ENCODE measurements around the gene LTBP3. TPM values are rescaled to one million over a fixed set of nuclear protein-coding genes. Genes with fewer than 3 reads are reported as not detected.

Gene LTBP3
- total and polyA plus RNA-seq, 9 of the 15 experiments (the other 6 are each of a cell fraction or from before 2014, with no cell fraction given): 0.06 to 20.5 (median 4.8) TPM

GRCh38 chr11:65499713-65500386 lies 58.3 kb downstream of the LTBP3 start (continued):
- TF ChIP-seq, protein P1, sequence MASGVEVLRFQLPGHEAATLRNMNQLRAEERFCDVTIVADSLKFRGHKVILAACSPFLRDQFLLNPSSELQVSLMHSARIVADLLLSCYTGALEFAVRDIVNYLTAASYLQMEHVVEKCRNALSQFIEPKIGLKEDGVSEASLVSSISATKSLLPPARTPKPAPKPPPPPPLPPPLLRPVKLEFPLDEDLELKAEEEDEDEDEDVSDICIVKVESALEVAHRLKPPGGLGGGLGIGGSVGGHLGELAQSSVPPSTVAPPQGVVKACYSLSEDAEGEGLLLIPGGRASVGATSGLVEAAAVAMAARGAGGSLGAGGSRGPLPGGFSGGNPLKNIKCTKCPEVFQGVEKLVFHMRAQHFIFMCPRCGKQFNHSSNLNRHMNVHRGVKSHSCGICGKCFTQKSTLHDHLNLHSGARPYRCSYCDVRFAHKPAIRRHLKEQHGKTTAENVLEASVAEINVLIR (CRISPR knock-in tag; IDR thresholded peaks at IDR 0.05): no peak
- TF ChIP-seq PREB (CRISPR knock-in tag; IDR thresholded peaks at IDR 0.05) (no peak), PTTG1 (tag; IDR thresholded peaks at IDR 0.05; ENCODE audit: low read depth) (no peak), RBM14 (IDR thresholded peaks at IDR 0.05; ENCODE audit: borderline replicate concordance, insufficient read depth, low read depth, low read length) (no peak), MAZ (CRISPR knock-in tag; conservative IDR thresholded peaks at IDR 0.05 in 1 of 2, IDR thresholded peaks at IDR 0.05 in 1 of 2) (no peak), EWSR1 (IDR thresholded peaks at IDR 0.05; ENCODE audit: borderline replicate concordance, low read depth, partially characterized antibody) (no peak), RFX5 (IDR thresholded peaks at IDR 0.05; ENCODE audit: low read depth, low read length) (0 out of 2 replicates have a peak, but pooled peaks have one; percentile 7), SIN3B (IDR thresholded peaks at IDR 0.05; ENCODE audit: low read depth) (no peak), ZNF778 (CRISPR knock-in tag; IDR thresholded peaks at IDR 0.05) (no peak), PRMT5 (CRISPR knock-in tag; IDR thresholded peaks at IDR 0.05) (no peak), CCNT2 (IDR thresholded peaks at IDR 0.05; ENCODE audit: borderline replicate concordance, extremely low read depth, insufficient read length, low read depth, low read length) (no peak), HDAC6 (IDR thresholded peaks at IDR 0.05; ENCODE audit: low read depth, low read length) (no peak), DACH1 (IDR thresholded peaks at IDR 0.05; ENCODE audit: partially characterized antibody) (no peak), KDM2B (CRISPR knock-in tag; IDR thresholded peaks at IDR 0.05) (no peak), SNAPC5 (CRISPR knock-in tag; IDR thresholded peaks at IDR 0.05) (no peak), NFIC (IDR thresholded peaks at IDR 0.05) (no peak), ZFP91 (CRISPR knock-in tag; IDR thresholded peaks at IDR 0.05) (no peak)
- TF ChIP-seq, protein P2, sequence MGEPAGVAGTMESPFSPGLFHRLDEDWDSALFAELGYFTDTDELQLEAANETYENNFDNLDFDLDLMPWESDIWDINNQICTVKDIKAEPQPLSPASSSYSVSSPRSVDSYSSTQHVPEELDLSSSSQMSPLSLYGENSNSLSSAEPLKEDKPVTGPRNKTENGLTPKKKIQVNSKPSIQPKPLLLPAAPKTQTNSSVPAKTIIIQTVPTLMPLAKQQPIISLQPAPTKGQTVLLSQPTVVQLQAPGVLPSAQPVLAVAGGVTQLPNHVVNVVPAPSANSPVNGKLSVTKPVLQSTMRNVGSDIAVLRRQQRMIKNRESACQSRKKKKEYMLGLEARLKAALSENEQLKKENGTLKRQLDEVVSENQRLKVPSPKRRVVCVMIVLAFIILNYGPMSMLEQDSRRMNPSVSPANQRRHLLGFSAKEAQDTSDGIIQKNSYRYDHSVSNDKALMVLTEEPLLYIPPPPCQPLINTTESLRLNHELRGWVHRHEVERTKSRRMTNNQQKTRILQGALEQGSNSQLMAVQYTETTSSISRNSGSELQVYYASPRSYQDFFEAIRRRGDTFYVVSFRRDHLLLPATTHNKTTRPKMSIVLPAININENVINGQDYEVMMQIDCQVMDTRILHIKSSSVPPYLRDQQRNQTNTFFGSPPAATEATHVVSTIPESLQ (CRISPR knock-in tag; IDR thresholded peaks at IDR 0.05): no peak; the same call in 1 of the 2 replicates
- TF ChIP-seq, protein P3, sequence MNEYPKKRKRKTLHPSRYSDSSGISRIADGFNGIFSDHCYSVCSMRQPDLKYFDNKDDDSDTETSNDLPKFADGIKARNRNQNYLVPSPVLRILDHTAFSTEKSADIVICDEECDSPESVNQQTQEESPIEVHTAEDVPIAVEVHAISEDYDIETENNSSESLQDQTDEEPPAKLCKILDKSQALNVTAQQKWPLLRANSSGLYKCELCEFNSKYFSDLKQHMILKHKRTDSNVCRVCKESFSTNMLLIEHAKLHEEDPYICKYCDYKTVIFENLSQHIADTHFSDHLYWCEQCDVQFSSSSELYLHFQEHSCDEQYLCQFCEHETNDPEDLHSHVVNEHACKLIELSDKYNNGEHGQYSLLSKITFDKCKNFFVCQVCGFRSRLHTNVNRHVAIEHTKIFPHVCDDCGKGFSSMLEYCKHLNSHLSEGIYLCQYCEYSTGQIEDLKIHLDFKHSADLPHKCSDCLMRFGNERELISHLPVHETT (CRISPR knock-in tag; conservative IDR thresholded peaks at IDR 0.05 in 1 of 2, IDR thresholded peaks at IDR 0.05 in 1 of 2): no peak
